Measurements from ENCODE around the gene SEH1L.
"Not testable (repeated sequence)": the region's sequence is repeated elsewhere in the genome, so short reads cannot be mapped to it uniquely, and the experiment has no call there.

Gene SEH1L

GRCh38 chr18:12980065-12980464 lies 32.3 kb downstream of the SEH1L start:
- H3K4me3 ChIP-seq (ENCODE audit: low read length); H3K9ac ChIP-seq (ENCODE audit: low read depth, low read length); H3K4me1 ChIP-seq (ENCODE audit: insufficient read depth, low read length); H3K27ac ChIP-seq (ENCODE audit: low read depth, low read length); H3K9me3 ChIP-seq (ENCODE audit: insufficient read depth, low read depth, low read length); H3K27me3 ChIP-seq (ENCODE audit: insufficient read depth, low read length): not testable (repeated sequence)
- H3K36me3 ChIP-seq (ENCODE audit: insufficient read depth, low read length) = peaks cover 69% of the 10 kb centered on the region
- 96% methylated on average over 9 of the region's 34 CpGs for whole genome bisulfite sequencing

DNA sequence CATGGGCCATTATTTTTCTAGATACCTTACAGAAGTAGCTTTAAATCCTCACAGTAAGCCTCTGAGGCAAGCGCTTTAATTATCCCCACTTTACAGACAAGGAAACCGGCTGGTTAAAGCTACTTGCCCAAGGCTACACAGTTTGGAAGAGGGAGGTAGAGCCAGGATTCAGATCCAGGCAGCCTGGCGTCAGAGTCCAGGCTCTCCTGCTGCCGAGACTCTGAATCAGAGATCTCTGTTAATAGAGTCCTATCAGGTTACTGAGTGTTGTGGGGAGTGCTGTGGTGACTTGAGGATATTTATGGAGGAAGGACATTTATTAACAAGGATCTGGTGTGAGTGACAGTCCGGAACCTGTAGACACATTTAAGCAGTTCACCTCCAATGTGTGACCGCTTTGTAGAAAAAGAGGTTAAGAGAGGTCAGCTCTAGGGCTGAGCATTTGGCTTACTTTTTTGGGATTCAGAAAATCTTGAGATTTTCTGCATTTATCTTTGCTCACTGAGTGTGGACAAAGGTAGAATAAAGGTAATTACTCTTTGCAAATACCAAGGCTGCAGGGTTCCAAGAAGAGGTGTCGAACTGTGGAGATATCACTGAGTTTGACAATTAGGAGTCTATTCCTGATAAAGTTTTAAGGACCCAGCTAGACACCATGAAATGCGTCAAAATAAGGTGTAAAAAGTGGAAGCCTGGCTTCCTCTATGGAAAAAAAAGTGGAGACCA lies 41.7 kb downstream of the SEH1L start:
- H3K9ac ChIP-seq (ENCODE audit: low read depth, low read length) = no peak overlapping the region

GRCh38 chr18:12990123-12990475 lies 42.3 kb downstream of the SEH1L start:
- Histone ChIP-seq H3K36me3 (ENCODE audit: insufficient read depth, low read length) (peaks cover 16% of the 10 kb centered on the region), H3K9ac (ENCODE audit: low read depth, low read length) (peak overlapping the region; percentile 83), H3K27ac (ENCODE audit: low read depth, low read length) (no peak overlapping the region; the same call in 1 of the 2 replicates), H3K4me1 (ENCODE audit: insufficient read depth, low read length) (peaks cover 24% of the 10 kb centered on the region), H3K27me3 (ENCODE audit: insufficient read depth, low read length) (no peaks in the 10 kb centered on the region), H3K9me3 (ENCODE audit: insufficient read depth, low read depth, low read length) (no peaks in the 10 kb centered on the region), H3K4me3 (ENCODE audit: low read length) (peak overlapping the region; percentile 99)
- 76% methylated on average over 2 of the region's 2 CpGs for WGBS

More for the DNA sequence above, 41.7 kb downstream of the SEH1L start:
- Histone ChIP-seq H3K4me1 (ENCODE audit: insufficient read depth, low read length) (peaks cover 24% of the 10 kb centered on the region), H3K27me3 (ENCODE audit: insufficient read depth, low read length) (no peaks in the 10 kb centered on the region), H3K27ac (ENCODE audit: low read depth, low read length) (no peak overlapping the region), H3K9me3 (ENCODE audit: insufficient read depth, low read depth, low read length) (no peaks in the 10 kb centered on the region), H3K4me3 (ENCODE audit: low read length) (peak overlapping the region; percentile 99; the same call in 1 of the 2 replicates), H3K36me3 (ENCODE audit: insufficient read depth, low read length) (peaks cover 21% of the 10 kb centered on the region)
- WGBS = 86% methylated on average over 8 of the region's 8 CpGs

DNA sequence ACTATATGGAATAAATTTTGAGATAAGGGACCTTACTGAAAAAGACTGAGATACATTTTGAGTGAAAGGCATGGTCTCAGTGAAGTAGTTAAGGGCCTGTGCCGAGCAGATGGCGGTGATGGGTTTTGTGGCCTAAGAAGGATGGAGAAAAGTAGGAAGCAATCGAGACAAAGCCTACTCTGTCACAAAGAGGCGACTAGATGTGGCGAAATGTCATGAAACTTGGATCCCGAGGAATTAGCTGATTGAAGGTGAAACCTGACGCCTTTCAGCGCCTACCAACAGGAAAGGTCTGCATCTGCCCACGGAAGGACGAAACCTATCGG lies 42.8 kb downstream of the SEH1L start:
- Histone ChIP-seq H3K27me3 (ENCODE audit: insufficient read depth, low read length) (no peaks in the 10 kb centered on the region), H3K36me3 (ENCODE audit: insufficient read depth, low read length) (peaks cover 11% of the 10 kb centered on the region), H3K9me3 (ENCODE audit: insufficient read depth, low read depth, low read length) (no peaks in the 10 kb centered on the region), H3K9ac (ENCODE audit: low read depth, low read length) (peak overlapping the region; percentile 83), H3K4me1 (ENCODE audit: insufficient read depth, low read length) (peaks cover 24% of the 10 kb centered on the region), H3K4me3 (ENCODE audit: low read length) (peak overlapping the region; percentile 99), H3K27ac (ENCODE audit: low read depth, low read length) (peak overlapping the region; percentile 83)
- 4% methylated on average over 11 of the region's 11 CpGs for WGBS

- Histone ChIP-seq H3K36me3 (ENCODE audit: insufficient read depth, low read length) (peaks cover 5% of the 10 kb centered on the region), H3K27ac (ENCODE audit: low read depth, low read length) (peak within 1 kb of the TSS; percentile 91), H3K4me3 (ENCODE audit: low read length) (peak within 1 kb of the TSS; percentile 99), H3K4me1 (ENCODE audit: insufficient read depth, low read length) (peaks cover 24% of the 10 kb centered on the region), H3K9me3 (ENCODE audit: insufficient read depth, low read depth, low read length) (no peaks in the 10 kb centered on the region), H3K9ac (ENCODE audit: low read depth, low read length) (peak within 1 kb of the TSS; percentile 94), H3K27me3 (ENCODE audit: insufficient read depth, low read length) (no peaks in the 10 kb centered on the region)
- WGBS = under 1% methylated on average over 73 of the region's 73 CpGs
Measured at GRCh38 chr18:12990967-12991820, 43.4 kb downstream of the SEH1L start, which contains the start of gene CEP192. Gene CEP192 (plus strand): TSS chr18:12991362. CDS start chr18:12999425, 8,063 bp downstream.

DNA sequence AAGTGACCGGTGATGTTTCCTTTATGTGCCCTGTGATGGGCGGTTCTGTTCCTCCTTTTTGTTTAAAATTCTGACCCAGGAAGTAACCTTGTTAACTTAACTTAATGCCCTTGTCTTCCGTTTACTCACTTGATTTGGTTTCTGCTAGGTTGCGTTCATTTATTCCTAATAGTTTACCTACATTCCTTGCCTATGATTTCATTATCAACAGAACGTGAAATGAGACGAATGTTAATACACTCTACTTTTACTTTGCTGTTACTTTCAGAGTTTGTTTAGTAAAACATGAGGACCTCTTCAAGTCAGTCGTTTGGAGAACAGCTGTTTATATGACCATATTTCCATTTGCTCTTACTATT lies 44.0 kb downstream of the SEH1L start:
- peak overlapping the region; percentile 99 for H3K4me3 ChIP-seq (ENCODE audit: low read length)
- peaks cover 24% of the 10 kb centered on the region for H3K4me1 ChIP-seq (ENCODE audit: insufficient read depth, low read length)
- 1% methylated on average over 7 of the region's 7 CpGs for WGBS
- peak overlapping the region; percentile 94 for H3K9ac ChIP-seq (ENCODE audit: low read depth, low read length)
- no peaks in the 10 kb centered on the region for H3K27me3 ChIP-seq (ENCODE audit: insufficient read depth, low read length)
- peaks cover 2% of the 10 kb centered on the region; the same call in 1 of the 2 replicates for H3K36me3 ChIP-seq (ENCODE audit: insufficient read depth, low read length)
- H3K9me3 ChIP-seq (ENCODE audit: insufficient read depth, low read depth, low read length) = no peaks in the 10 kb centered on the region
- peak overlapping the region; percentile 91 for H3K27ac ChIP-seq (ENCODE audit: low read depth, low read length)

- Histone ChIP-seq H3K27me3 (ENCODE audit: insufficient read depth, low read length) (no peaks in the 10 kb centered on the region), H3K27ac (ENCODE audit: low read depth, low read length) (no peak overlapping the region), H3K4me1 (ENCODE audit: insufficient read depth, low read length) (peaks cover 24% of the 10 kb centered on the region), H3K36me3 (ENCODE audit: insufficient read depth, low read length) (no peaks in the 10 kb centered on the region), H3K9me3 (ENCODE audit: insufficient read depth, low read depth, low read length) (no peaks in the 10 kb centered on the region), H3K9ac (ENCODE audit: low read depth, low read length) (no peak overlapping the region), H3K4me3 (ENCODE audit: low read length) (peak overlapping the region; percentile 99; the same call in 1 of the 2 replicates)
- WGBS = 61% methylated on average over 2 of the region's 2 CpGs
Measured at GRCh38 chr18:12993439-12993838, 45.6 kb downstream of the SEH1L start.

DNA sequence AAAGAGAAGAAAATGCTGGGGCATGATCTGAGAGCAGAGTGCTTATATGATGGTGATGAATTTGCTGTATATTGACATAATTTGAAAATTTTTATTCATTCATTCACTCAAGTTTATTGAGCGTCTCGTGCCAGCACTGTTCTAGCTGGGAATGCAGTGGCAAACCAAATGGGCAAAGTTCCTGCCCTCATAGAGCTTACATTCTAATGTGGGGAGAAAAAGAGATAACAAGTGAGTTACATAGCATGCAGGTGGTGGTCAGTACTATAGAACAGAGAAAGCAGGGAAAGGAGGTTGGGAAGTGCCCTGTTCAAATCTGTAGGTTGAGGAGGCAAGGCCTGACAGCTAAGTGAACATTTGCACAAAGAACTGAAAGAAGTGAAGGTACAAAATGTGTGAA lies 47.6 kb downstream of the SEH1L start:
- H3K36me3 ChIP-seq (ENCODE audit: insufficient read depth, low read length) = peaks cover 5% of the 10 kb centered on the region
- no peaks in the 10 kb centered on the region for H3K9me3 ChIP-seq (ENCODE audit: insufficient read depth, low read depth, low read length)
- no peak overlapping the region for H3K9ac ChIP-seq (ENCODE audit: low read depth, low read length)
- H3K27me3 ChIP-seq (ENCODE audit: insufficient read depth, low read length) = no peaks in the 10 kb centered on the region
- 52% methylated on average over 2 of the region's 2 CpGs for WGBS
- H3K27ac ChIP-seq (ENCODE audit: low read depth, low read length) = no peak overlapping the region
- peaks cover 18% of the 10 kb centered on the region for H3K4me1 ChIP-seq (ENCODE audit: insufficient read depth, low read length)
- no peak overlapping the region for H3K4me3 ChIP-seq (ENCODE audit: low read length)

GRCh38 chr18:12995952-12996477 lies 48.2 kb downstream of the SEH1L start:
- 89% methylated on average over 6 of the region's 6 CpGs for WGBS
- no peak overlapping the region for H3K4me3 ChIP-seq (ENCODE audit: low read length)
- H3K27ac ChIP-seq (ENCODE audit: low read depth, low read length) = no peak overlapping the region
- no peaks in the 10 kb centered on the region for H3K27me3 ChIP-seq (ENCODE audit: insufficient read depth, low read length)
- H3K9ac ChIP-seq (ENCODE audit: low read depth, low read length) = no peak overlapping the region
- peaks cover 8% of the 10 kb centered on the region for H3K36me3 ChIP-seq (ENCODE audit: insufficient read depth, low read length)
- no peaks in the 10 kb centered on the region for H3K9me3 ChIP-seq (ENCODE audit: insufficient read depth, low read depth, low read length)
- peaks cover 18% of the 10 kb centered on the region for H3K4me1 ChIP-seq (ENCODE audit: insufficient read depth, low read length)

- no peak overlapping the region for H3K4me3 ChIP-seq (ENCODE audit: low read length)
- no peaks in the 10 kb centered on the region for H3K27me3 ChIP-seq (ENCODE audit: insufficient read depth, low read length)
- H3K4me1 ChIP-seq (ENCODE audit: insufficient read depth, low read length) = peaks cover 18% of the 10 kb centered on the region
- no peak overlapping the region for H3K9ac ChIP-seq (ENCODE audit: low read depth, low read length)
- no peak overlapping the region for H3K27ac ChIP-seq (ENCODE audit: low read depth, low read length)
- H3K9me3 ChIP-seq (ENCODE audit: insufficient read depth, low read depth, low read length) = no peaks in the 10 kb centered on the region
- 91% methylated on average over 10 of the region's 10 CpGs for WGBS
- H3K36me3 ChIP-seq (ENCODE audit: insufficient read depth, low read length) = peaks cover 16% of the 10 kb centered on the region
Measured at GRCh38 chr18:12996661-12997292, 49.0 kb downstream of the SEH1L start.

GRCh38 chr18:12997330-12997729 lies 49.5 kb downstream of the SEH1L start:
- 79% methylated on average over 2 of the region's 2 CpGs for WGBS
- H3K4me3 ChIP-seq (ENCODE audit: low read length); H3K27ac ChIP-seq (ENCODE audit: low read depth, low read length); H3K27me3 ChIP-seq (ENCODE audit: insufficient read depth, low read length); H3K9ac ChIP-seq (ENCODE audit: low read depth, low read length); H3K9me3 ChIP-seq (ENCODE audit: insufficient read depth, low read depth, low read length): not testable (repeated sequence)
- peaks cover 22% of the 10 kb centered on the region for H3K36me3 ChIP-seq (ENCODE audit: insufficient read depth, low read length)
- peaks cover 14% of the 10 kb centered on the region for H3K4me1 ChIP-seq (ENCODE audit: insufficient read depth, low read length)

Measured in HUES64 (cell line).